ENCODE results near the gene PTGDR.

PTGDR gene

GRCh38 chr14:52313903-52314594 is 46.6 kb downstream of the PTGDR start, which contains the start of gene PTGER2:
Gene PTGER2 (plus strand): TSS chr14:52314312. CDS start chr14:52314549, 237 bp downstream.
- DNase-seq, result peak; percentile 96

- DNase-seq, result peak; percentile 32
Observed at GRCh38 chr14:52314595-52315354, 47.3 kb downstream of the PTGDR start.

GRCh38 chr14:52315355-52315718 is 47.8 kb downstream of the PTGDR start:
- DNase-seq, result peak; percentile 84

DNA sequence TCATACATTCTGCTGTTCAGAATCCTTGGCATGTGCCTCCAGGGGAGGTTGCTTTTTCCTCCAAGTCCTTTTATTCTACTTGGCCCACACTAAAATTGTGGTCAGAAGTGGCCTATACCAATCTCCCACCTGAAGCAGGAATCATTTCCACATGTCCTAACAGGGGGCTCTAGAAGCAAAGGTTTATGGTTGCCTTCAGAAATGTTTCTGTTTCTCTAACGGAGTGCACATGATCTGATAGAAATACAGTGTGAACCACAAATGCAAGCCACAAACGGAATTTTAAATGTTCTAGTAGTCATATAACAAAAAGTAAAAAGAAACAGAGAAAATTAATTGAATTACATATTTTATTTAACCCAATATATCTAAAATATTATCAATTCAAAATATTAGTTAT is 50.6 kb downstream of the PTGDR start:
- DNase-seq, result no peak

- no peak for DNase-seq
Observed at GRCh38 chr14:52318826-52319645, 51.5 kb downstream of the PTGDR start.

DNA sequence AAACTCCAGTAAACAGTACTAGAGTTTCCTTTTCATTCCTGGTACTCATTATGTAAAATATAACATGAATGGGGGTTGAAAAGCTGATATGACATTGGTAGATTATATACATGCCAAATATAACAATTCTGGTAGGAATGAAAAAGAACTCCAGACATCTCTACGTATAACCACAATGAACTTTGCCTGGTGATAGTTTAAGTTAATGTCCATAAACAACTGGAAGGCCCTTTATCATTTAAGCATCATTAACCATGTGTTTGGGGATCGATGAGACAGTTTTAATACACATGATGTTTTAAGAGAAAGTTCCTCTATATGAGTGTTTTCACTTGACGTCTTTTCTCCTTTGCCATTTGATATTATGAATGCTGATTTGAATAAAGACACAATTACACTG is 52.4 kb downstream of the PTGDR start:
- DNase-seq, result no peak

DNA sequence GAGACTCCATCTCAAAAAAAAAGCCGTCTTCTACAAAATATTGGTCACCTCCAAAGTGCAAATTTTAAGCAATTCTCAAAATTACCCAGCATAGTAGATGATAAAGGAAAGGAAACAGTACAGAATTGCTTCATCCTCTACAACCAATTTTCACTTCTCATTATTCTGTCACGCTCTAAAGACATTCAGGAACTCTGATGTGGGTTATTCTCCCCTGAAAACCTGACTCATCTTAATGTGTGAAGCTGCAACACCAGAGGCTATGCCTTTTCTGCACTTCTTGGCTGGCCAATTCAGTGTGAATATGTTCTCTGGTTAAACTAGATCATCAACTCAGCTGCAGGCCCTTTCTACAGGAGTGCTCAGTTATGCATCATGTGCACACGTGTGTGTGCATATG is 57.6 kb downstream of the PTGDR start:
- DNase-seq, result peak; percentile 96

GRCh38 chr14:52325630-52326029 is 58.1 kb downstream of the PTGDR start:
- no peak for DNase-seq
